BLaER1 (cell line): Measurements from ENCODE around the gene ANKRD7.

Source experiments
- H3K27ac ChIP-seq: shearing (Covaris generic); formaldehyde crosslinking; 2 replicates; pipeline ENCODE4 v1.8.1; 2022
- H3K27me3 ChIP-seq: shearing (Covaris generic); formaldehyde crosslinking; 2 replicates; pipeline ENCODE4 v1.8.1; 2022
- H3K36me3 ChIP-seq: shearing (Covaris generic); formaldehyde crosslinking; 2 replicates; pipeline ENCODE4 v1.8.1; 2022
- H3K4me1 ChIP-seq: shearing (Covaris generic); formaldehyde crosslinking; 2 replicates; pipeline ENCODE4 v1.8.1; 2022
- H3K4me2 ChIP-seq: shearing (Covaris generic); formaldehyde crosslinking; 2 replicates; pipeline ENCODE4 v1.8.1; 2022
- H3K4me3 ChIP-seq: shearing (Covaris generic); formaldehyde crosslinking; 2 replicates; pipeline ENCODE4 v1.8.1; 2022
- H3K9ac ChIP-seq: shearing (Covaris generic); formaldehyde crosslinking; 2 replicates; pipeline ENCODE4 v1.8.1; 2022
- H3K9me3 ChIP-seq: shearing (Covaris generic); formaldehyde crosslinking; 2 replicates; pipeline ENCODE4 v1.8.1; 2022
- H4K20me1 ChIP-seq: shearing (Covaris generic); formaldehyde crosslinking; 2 replicates; pipeline ENCODE4 v1.8.1; 2022
- Cebpa-rat ChIP-seq: shearing (Covaris generic); IDR thresholded peaks from 2 replicates; pipeline ENCODE4 v1.8.1; 2022

The ANKRD7 gene

DNA sequence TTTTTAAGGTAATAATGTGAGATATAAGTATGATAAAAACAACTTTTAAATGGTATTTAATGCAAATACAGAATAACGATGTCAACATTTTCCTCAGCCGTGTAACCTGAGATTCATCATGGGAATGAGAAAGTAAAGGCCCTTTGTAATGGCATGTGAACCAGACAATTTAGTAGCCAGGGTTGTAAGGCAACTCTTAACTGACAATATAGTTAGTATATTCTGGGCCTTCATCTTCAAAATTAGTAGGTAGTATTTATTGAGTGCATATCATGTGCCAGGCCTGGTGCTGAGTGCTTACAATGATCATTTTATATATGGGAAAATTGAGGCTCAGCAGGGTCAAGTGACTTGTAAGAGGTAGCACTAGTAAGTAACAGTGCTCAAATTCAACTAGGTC is 29.9 kb upstream of the ANKRD7 start:
- H3K9ac ChIP-seq, result no peak overlapping the region
- H3K4me2 ChIP-seq, result no peak overlapping the region
- no peaks in the 10 kb centered on the region for H3K9me3 ChIP-seq
- H4K20me1 ChIP-seq, result peaks cover 21% of the 10 kb centered on the region; the same call in 1 of the 2 replicates
- no peaks in the 10 kb centered on the region for H3K27me3 ChIP-seq
- no peaks in the 10 kb centered on the region for H3K4me1 ChIP-seq
- peaks cover 47% of the 10 kb centered on the region for H3K36me3 ChIP-seq
- no peak overlapping the region for H3K4me3 ChIP-seq
- no peak for TF ChIP-seq Cebpa-rat
- no peak overlapping the region for H3K27ac ChIP-seq

DNA sequence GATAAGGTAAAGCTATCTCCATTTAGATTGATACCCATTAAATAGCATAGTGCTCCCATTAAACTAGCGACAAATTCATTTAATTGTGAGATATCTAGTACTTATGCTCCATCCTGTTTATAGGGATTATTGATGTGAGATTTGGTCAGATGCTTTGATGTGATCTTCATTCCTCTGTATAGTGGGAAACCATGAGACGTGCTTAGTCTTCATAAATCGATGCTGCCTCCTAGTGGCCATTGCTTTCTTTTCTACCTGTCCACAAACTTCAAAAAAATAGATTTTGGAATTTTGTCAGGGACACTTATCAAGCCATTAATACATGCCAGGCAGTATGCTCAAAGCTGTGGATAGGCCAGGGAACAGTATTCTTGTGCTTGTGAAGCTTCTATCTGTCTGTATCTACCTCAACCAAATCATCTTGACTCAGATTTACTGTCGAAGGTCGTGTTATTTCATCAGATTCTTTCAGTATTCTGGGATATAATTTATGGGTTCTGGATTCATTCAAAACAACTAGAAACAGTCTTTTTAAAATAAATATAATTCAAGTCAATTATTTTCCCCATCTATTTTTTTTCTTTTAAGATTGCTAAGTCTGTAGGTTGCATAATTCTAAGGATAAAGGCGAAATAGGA is 28.5 kb upstream of the ANKRD7 start:
- Histone ChIP-seq H3K9ac (no peak overlapping the region), H3K36me3 (peaks cover 33% of the 10 kb centered on the region), H3K4me3 (no peak overlapping the region), H3K4me2 (no peak overlapping the region), H3K27ac (no peak overlapping the region), H3K4me1 (no peaks in the 10 kb centered on the region), H3K27me3 (no peaks in the 10 kb centered on the region), H3K9me3 (no peaks in the 10 kb centered on the region), H4K20me1 (peaks cover 12% of the 10 kb centered on the region; the same call in 1 of the 2 replicates)
- no peak for TF ChIP-seq Cebpa-rat

DNA sequence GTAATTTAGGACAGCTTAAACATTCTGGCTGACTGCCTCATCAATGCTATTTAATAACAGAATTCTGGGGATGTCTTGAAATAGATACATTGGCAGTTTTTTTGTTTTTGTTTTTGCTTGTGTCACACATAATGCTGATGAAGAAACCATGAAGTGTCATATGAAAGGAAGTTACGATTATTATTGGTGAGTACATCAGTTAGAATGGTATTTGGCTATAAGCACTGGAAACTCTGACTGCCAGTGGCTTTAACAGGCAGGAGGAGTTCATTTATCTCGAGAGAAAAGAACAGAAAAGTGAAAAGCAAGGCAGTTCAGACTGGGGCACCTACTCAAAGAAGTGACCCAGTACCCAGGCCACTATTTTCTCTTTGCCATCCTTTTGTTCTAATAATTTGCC is 22.4 kb upstream of the ANKRD7 start:
- no peak for TF ChIP-seq Cebpa-rat
- no peak overlapping the region for H3K4me3 ChIP-seq
- no peak overlapping the region for H3K4me2 ChIP-seq
- H4K20me1 ChIP-seq, result no peaks in the 10 kb centered on the region
- no peaks in the 10 kb centered on the region for H3K27me3 ChIP-seq
- no peaks in the 10 kb centered on the region for H3K9me3 ChIP-seq
- no peaks in the 10 kb centered on the region for H3K4me1 ChIP-seq
- H3K36me3 ChIP-seq, result peaks cover 7% of the 10 kb centered on the region; the same call in 1 of the 2 replicates
- no peak overlapping the region for H3K9ac ChIP-seq
- no peak overlapping the region for H3K27ac ChIP-seq

DNA sequence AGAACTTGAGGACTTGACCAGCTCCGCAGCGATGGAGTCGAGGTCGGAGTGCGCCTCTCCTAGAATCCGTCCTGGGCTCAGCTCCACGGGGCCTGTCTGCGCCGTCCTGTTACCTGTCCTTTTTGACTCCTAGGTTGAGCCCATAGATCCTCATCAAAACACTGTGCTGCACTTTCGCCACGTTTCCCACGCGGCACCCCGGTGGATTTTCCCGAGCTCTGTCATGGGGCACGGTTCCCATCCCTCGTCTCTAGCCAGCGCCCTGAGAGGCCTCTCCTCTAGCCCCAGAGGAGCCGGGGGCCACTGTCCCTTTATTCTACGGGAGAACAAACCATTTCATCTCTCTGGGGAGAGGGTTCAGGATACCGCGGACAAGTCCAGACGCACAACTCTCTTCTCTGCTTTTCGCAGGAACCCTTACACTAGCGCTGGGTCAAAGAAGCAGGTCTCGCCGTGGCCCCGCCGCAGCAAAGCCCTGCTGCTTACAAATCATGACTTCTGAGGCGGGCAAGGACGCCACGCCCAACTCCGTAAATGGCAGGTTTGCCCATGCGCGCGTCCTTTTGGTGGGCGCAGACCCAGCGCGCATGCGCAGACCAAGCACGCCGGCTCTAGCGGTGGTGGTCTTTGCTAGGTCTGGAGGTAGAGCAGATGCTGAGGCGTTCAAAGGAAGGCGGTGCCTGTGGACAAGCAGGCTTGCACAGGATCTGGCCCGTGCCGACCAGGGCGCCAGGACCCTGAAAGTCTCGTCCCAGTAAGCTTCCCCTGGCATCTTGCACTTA is 10.3 kb upstream of the ANKRD7 start:
- H3K4me2 ChIP-seq, result peak overlapping the region; percentile 77
- H4K20me1 ChIP-seq, result no peaks in the 10 kb centered on the region
- H3K9me3 ChIP-seq, result no peaks in the 10 kb centered on the region
- H3K9ac ChIP-seq, result peak overlapping the region; percentile 62; the same call in 1 of the 2 replicates
- no peaks in the 10 kb centered on the region for H3K4me1 ChIP-seq
- H3K36me3 ChIP-seq, result no peaks in the 10 kb centered on the region
- 0 out of 2 replicates have a peak overlapping the region, but pooled peaks have one; percentile 15 for H3K27ac ChIP-seq
- peak overlapping the region; percentile 65 for H3K4me3 ChIP-seq
- TF ChIP-seq Cebpa-rat, result no peak
- H3K27me3 ChIP-seq, result no peaks in the 10 kb centered on the region

DNA sequence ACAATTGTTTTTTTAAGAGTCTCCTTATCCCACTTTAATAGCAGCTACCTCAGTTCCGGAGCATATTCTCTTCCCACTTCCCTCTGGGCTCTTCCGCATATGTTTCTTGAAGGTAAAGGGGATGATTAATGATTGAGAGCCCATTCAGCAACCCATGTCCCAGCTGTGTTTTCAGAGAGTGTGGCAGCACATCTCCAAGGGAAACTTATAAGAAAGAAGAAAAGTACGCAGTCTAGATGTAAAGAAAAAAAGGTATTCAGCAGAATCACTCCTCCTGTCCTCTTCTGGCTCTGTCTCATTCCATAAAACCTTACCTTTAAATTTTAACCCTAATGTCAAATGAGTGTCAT is 9.7 kb upstream of the ANKRD7 start:
- Histone ChIP-seq H3K4me1 (no peaks in the 10 kb centered on the region), H3K4me2 (peak overlapping the region; percentile 77), H3K9me3 (no peaks in the 10 kb centered on the region), H3K4me3 (peak overlapping the region; percentile 65), H3K27ac (no peak overlapping the region), H3K27me3 (no peaks in the 10 kb centered on the region), H3K36me3 (no peaks in the 10 kb centered on the region), H4K20me1 (no peaks in the 10 kb centered on the region), H3K9ac (peak overlapping the region; percentile 62; the same call in 1 of the 2 replicates)
- no peak for TF ChIP-seq Cebpa-rat

DNA sequence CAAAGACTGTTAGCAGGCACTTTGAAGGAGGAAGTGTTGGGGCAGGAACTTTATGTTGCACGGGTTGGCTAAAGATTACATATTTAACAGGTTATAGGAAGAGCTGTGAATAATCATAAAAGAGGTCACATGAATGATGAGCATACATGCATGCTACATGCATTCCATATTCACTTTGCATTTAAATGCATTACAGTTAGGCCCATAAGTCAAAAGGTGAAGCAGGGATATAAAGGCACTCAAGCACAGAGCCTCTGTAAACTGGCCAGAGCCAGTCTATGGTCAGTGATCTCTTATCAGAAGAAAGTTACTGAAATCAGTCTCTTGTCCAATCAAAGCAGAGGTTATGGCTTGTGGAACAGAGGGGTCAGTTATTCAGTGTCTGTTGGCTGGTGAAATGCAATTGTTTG is 7.3 kb upstream of the ANKRD7 start:
- no peaks in the 10 kb centered on the region for H3K27me3 ChIP-seq
- no peaks in the 10 kb centered on the region for H3K9me3 ChIP-seq
- H3K36me3 ChIP-seq, result no peaks in the 10 kb centered on the region
- no peak overlapping the region for H3K9ac ChIP-seq
- no peak overlapping the region for H3K27ac ChIP-seq
- TF ChIP-seq Cebpa-rat, result no peak
- no peak overlapping the region for H3K4me2 ChIP-seq
- H3K4me1 ChIP-seq, result no peaks in the 10 kb centered on the region
- no peak overlapping the region for H3K4me3 ChIP-seq
- no peaks in the 10 kb centered on the region for H4K20me1 ChIP-seq

DNA sequence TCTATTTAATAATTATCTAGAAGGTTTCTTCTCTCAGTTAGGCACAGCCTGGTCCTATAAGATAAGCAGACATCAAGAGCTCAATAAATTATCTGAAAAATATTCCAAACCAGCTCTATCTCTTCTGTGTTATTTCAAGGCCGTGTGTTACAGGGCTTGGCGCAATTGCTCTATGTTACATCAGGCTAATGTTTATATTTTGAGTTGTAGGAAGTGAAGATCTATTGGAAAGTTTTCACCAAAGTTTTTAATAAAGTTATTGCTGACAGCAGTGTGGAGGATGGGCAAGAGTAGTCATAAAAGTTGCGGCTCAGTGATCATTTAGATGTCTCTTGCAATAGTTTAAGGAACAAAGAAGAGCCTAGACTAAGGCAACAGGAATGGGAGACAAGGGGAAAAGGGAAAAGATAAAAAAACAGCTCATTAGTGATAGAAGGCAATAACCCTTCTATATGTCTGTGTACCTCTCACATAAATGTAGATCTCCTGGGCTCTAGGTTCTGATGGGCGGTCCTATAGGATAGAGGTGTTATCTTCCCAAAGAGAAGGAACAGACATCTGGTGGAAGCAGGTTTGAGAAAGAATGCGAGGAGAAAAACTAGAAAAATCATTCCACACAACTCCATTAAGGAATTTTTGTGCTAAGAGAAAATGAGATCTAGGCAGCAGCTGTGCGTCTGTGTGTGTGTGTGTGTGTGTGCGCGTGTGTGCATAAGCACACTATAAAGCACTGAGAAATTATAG is 5.9 kb upstream of the ANKRD7 start:
- no peak overlapping the region for H3K4me2 ChIP-seq
- TF ChIP-seq Cebpa-rat, result no peak
- no peaks in the 10 kb centered on the region for H3K27me3 ChIP-seq
- no peak overlapping the region for H3K9ac ChIP-seq
- H3K9me3 ChIP-seq, result no peaks in the 10 kb centered on the region
- H3K36me3 ChIP-seq, result no peaks in the 10 kb centered on the region
- H3K4me3 ChIP-seq, result no peak overlapping the region
- no peak overlapping the region for H3K27ac ChIP-seq
- H3K4me1 ChIP-seq, result no peaks in the 10 kb centered on the region
- no peaks in the 10 kb centered on the region for H4K20me1 ChIP-seq

DNA sequence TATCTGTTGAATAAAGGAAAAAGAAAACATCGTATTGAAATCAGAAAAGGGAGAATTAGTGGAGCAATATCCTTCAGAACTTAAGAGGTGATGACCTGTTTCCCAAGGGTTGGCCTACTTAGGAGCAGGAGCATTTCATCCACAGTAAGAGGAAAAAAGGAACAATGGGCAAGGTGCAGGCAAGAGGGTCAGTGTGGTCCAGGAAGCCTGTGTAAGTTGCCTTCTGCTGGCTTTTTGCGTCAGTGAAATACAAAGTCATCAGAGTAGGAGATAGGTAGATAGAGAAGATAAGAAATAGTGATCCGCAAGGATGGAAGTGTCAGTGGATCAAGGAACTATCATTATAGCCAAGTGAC is 5.4 kb upstream of the ANKRD7 start:
- no peak for TF ChIP-seq Cebpa-rat
- no peak overlapping the region for H3K27ac ChIP-seq
- H3K4me1 ChIP-seq, result no peaks in the 10 kb centered on the region
- H3K9me3 ChIP-seq, result no peaks in the 10 kb centered on the region
- H3K27me3 ChIP-seq, result no peaks in the 10 kb centered on the region
- no peak overlapping the region for H3K4me3 ChIP-seq
- no peaks in the 10 kb centered on the region for H3K36me3 ChIP-seq
- no peaks in the 10 kb centered on the region for H4K20me1 ChIP-seq
- H3K9ac ChIP-seq, result no peak overlapping the region
- no peak overlapping the region for H3K4me2 ChIP-seq

DNA sequence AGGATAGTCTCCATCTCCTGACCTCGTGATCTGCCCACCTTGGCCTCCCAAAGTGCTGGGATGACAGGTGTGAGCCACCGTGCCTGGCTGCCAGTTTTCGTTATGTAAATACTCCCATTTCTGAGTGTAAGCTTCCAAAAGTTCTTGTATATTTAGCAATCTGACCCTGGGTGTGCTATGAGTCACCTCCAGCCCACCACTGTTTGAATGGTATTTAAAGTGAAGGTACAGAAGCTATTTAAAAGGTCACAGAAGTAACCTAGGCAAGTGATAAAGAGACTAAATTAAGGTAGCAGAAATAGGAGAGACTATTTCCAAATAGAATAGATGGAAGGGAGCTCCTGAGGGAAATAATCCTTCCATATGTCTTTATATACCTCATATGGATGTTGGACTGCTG is 3.9 kb upstream of the ANKRD7 start:
- H3K36me3 ChIP-seq, result no peaks in the 10 kb centered on the region
- no peak overlapping the region for H3K4me2 ChIP-seq
- H4K20me1 ChIP-seq, result no peaks in the 10 kb centered on the region
- H3K27ac ChIP-seq, result no peak overlapping the region
- H3K9me3 ChIP-seq, result no peaks in the 10 kb centered on the region
- TF ChIP-seq Cebpa-rat, result no peak
- H3K27me3 ChIP-seq, result no peaks in the 10 kb centered on the region
- no peak overlapping the region for H3K9ac ChIP-seq
- no peaks in the 10 kb centered on the region for H3K4me1 ChIP-seq
- no peak overlapping the region for H3K4me3 ChIP-seq

DNA sequence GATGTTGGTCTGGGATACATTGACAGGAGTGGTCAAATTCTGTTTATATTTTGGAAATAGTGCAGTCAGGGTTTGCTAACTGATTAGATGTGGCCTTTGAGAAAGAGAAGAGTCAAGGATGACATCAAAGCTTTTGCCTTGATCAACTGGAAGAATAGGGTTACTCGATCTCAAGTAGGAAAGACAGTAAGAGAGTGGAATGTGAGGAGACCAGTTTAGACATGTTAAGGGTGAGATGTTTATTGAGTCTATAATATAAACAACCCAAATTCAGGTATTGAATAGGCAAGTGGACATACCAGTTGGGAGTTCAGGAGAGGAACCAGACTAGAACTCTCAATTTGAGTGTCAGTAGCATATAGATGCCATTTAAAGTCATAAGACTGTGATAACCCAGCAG is 1.9 kb upstream of the ANKRD7 start:
- Histone ChIP-seq H3K27me3 (no peaks in the 10 kb centered on the region), H3K4me2 (no peak overlapping the region)
- no peak for TF ChIP-seq Cebpa-rat

More for the DNA sequence above, 1.9 kb upstream of the ANKRD7 start:
- Histone ChIP-seq H3K4me1 (no peaks in the 10 kb centered on the region), H3K4me3 (no peak overlapping the region), H4K20me1 (no peaks in the 10 kb centered on the region), H3K27ac (no peak overlapping the region), H3K36me3 (no peaks in the 10 kb centered on the region), H3K9me3 (no peaks in the 10 kb centered on the region), H3K9ac (no peak overlapping the region)
